ENCODE results near the gene IST1. TPM values are rescaled to one million over a fixed set of nuclear protein-coding genes. Genes with fewer than 3 reads are reported as not detected.

The IST1 gene
- total RNA-seq, 1 experiment from 2014 or later: 331 TPM

GRCh38 chr16:71920658-71921057 is 25.3 kb downstream of the IST1 start:
- Histone ChIP-seq H3K4me1 (no peaks in the 10 kb centered on the region), H3K36me3 (ENCODE audit: control insufficient read depth, insufficient read depth, low read length) (peaks cover 20% of the 10 kb centered on the region), H3K9me3 (no peaks in the 10 kb centered on the region), H3K4me3 (ENCODE audit: low read depth, low read length) (no peak overlapping the region), H3K27me3 (replicated peaks; ENCODE audit: control insufficient read depth, insufficient read depth, low read length) (no peaks in the 10 kb centered on the region)
- BruUV-seq (replicated peaks): no TSS peak
- no peak for TF ChIP-seq CTCF (IDR thresholded peaks at IDR 0.05; ENCODE audit: insufficient read depth in 1 of 2, low read depth in 1 of 2, low read length in 1 of 2, severe bottlenecking in 1 of 2, unreplicated experiment in 1 of 2)
- Mint-ChIP-seq H3K27me3 (ENCODE audit: insufficient read depth, unreplicated experiment) (no peaks in the 10 kb centered on the region), H3K4me1 (ENCODE audit: low read depth, unreplicated experiment) (no peaks in the 10 kb centered on the region), H3K36me3 (ENCODE audit: insufficient read depth, unreplicated experiment) (peaks cover 100% of the 10 kb centered on the region), H3K27ac (ENCODE audit: unreplicated experiment) (no peak overlapping the region), H3K9me3 (ENCODE audit: unreplicated experiment) (peaks cover 18% of the 10 kb centered on the region), H3K4me3 (ENCODE audit: unreplicated experiment) (no peak overlapping the region)
- DNase-seq: no peak
- intact Hi-C loops (cut with micrococcal nuclease; ENCODE audit: unreplicated experiment): no loop called here
- POLR2A ChIA-PET: no interaction called here
- CTCF ChIA-PET: no interaction called here

DNA sequence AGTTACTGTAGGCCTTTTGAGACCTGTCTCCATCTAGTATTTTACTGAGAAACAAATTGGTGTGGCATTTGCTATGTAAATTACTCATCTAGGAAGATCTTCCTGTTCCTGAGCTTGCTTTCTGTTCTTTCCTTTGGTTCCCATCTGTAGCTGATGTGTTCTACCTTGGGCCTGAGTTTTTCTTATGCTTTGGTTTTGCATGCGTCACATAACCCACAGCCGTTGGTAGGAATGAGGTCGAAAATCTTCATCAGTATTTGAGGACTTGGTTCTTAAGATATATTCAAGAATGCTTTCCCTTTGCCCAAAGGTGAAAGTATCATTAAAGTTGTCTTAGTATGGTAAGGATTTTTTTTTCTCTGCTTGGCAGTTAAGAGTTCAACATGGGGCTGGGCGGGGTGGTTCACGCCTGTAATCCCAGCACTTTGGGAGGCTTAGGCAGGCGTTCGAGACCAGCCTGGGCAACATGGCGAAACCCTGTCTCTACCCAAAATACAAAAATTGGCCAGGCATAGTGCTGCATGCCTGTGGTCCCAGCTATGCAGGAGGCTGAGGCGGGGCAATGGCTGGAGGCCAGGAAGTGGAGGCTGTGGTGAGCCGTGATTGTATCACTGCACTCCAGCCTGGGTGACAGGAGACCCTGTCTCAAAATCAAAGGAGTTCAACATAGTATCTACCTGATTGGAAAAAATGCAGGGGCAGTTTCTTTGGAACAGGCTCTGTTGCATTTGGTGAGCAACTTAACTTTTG is 28.8 kb downstream of the IST1 start:
- DNase-seq: no peak
- intact Hi-C loops (cut with micrococcal nuclease; ENCODE audit: unreplicated experiment): no loop called here
- peaks cover 3% of the 10 kb centered on the region for H3K9me3 Mint-ChIP-seq (ENCODE audit: unreplicated experiment)
- peaks cover 100% of the 10 kb centered on the region for H3K36me3 Mint-ChIP-seq (ENCODE audit: insufficient read depth, unreplicated experiment)
- no peak overlapping the region for H3K27ac Mint-ChIP-seq (ENCODE audit: unreplicated experiment)
- BruUV-seq (replicated peaks): no TSS peak
- peaks cover 19% of the 10 kb centered on the region for H3K4me1 Mint-ChIP-seq (ENCODE audit: low read depth, unreplicated experiment)
- Histone ChIP-seq H3K9me3 (no peaks in the 10 kb centered on the region), H3K4me3 (ENCODE audit: low read depth, low read length) (no peak overlapping the region), H3K27me3 (replicated peaks; ENCODE audit: control insufficient read depth, insufficient read depth, low read length) (no peaks in the 10 kb centered on the region), H3K4me1 (peaks cover 16% of the 10 kb centered on the region), H3K36me3 (ENCODE audit: control insufficient read depth, insufficient read depth, low read length) (peaks cover 15% of the 10 kb centered on the region)
- no peak for TF ChIP-seq CTCF (IDR thresholded peaks at IDR 0.05; ENCODE audit: insufficient read depth in 1 of 2, low read depth in 1 of 2, low read length in 1 of 2, severe bottlenecking in 1 of 2, unreplicated experiment in 1 of 2)
- ChIA-PET CTCF (no interaction called here), POLR2A (no interaction called here)
- H3K4me3 Mint-ChIP-seq (ENCODE audit: unreplicated experiment): no peak overlapping the region
- H3K27me3 Mint-ChIP-seq (ENCODE audit: insufficient read depth, unreplicated experiment): no peaks in the 10 kb centered on the region

DNA sequence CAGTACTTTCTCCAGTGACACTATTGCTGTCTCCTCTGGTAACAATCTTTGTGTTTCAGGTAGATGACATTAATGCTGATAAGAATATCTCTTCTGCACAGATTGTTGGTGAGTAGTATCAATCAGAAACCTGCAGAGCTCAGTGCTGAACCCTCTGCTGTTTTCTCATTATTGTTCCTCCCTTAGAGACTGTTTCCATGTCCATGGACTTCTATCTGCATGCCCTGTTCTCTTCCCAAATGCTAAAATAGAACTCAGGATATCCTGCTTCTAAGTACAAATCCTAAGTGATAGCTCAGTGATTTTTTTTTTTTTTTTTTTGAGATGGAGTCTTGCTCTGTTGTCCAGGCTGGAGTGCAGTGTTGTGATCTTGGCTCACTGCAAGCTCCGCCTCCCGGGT is 29.4 kb downstream of the IST1 start:
- TF ChIP-seq CTCF (IDR thresholded peaks at IDR 0.05; ENCODE audit: insufficient read depth in 1 of 2, low read depth in 1 of 2, low read length in 1 of 2, severe bottlenecking in 1 of 2, unreplicated experiment in 1 of 2): no peak
- DNase-seq: no peak
- Histone ChIP-seq H3K4me3 (ENCODE audit: low read depth, low read length) (no peak overlapping the region), H3K36me3 (ENCODE audit: control insufficient read depth, insufficient read depth, low read length) (peaks cover 11% of the 10 kb centered on the region; the same call in 1 of the 2 replicates), H3K27me3 (replicated peaks; ENCODE audit: control insufficient read depth, insufficient read depth, low read length) (no peaks in the 10 kb centered on the region), H3K9me3 (no peaks in the 10 kb centered on the region), H3K4me1 (peaks cover 16% of the 10 kb centered on the region)
- ChIA-PET CTCF (interaction anchor here (0.5 to 0.6 kb wide), 2 partner anchors 26 to 93 kb away, joined by 4 to 7 read pairs; no protein-coding TSS in a partner anchor), POLR2A (no interaction called here)
- Mint-ChIP-seq H3K27ac (ENCODE audit: unreplicated experiment) (no peak overlapping the region), H3K9me3 (ENCODE audit: unreplicated experiment) (no peaks in the 10 kb centered on the region), H3K36me3 (ENCODE audit: insufficient read depth, unreplicated experiment) (peaks cover 100% of the 10 kb centered on the region), H3K27me3 (ENCODE audit: insufficient read depth, unreplicated experiment) (no peaks in the 10 kb centered on the region), H3K4me1 (ENCODE audit: low read depth, unreplicated experiment) (peaks cover 22% of the 10 kb centered on the region), H3K4me3 (ENCODE audit: unreplicated experiment) (no peak overlapping the region)
- intact Hi-C loops (cut with micrococcal nuclease; ENCODE audit: unreplicated experiment): no loop called here
- BruUV-seq (replicated peaks): no TSS peak

All from Caco-2 (cell line).